ENCODE results near the gene P4HA3.
A peak's percentile ranks its signal among the peaks of the same experiment; 100 is the strongest.
"Not testable (repeated sequence)": the region's sequence is repeated elsewhere in the genome, so short reads cannot be mapped to it uniquely, and the experiment has no call there.

P4HA3 gene

DNA sequence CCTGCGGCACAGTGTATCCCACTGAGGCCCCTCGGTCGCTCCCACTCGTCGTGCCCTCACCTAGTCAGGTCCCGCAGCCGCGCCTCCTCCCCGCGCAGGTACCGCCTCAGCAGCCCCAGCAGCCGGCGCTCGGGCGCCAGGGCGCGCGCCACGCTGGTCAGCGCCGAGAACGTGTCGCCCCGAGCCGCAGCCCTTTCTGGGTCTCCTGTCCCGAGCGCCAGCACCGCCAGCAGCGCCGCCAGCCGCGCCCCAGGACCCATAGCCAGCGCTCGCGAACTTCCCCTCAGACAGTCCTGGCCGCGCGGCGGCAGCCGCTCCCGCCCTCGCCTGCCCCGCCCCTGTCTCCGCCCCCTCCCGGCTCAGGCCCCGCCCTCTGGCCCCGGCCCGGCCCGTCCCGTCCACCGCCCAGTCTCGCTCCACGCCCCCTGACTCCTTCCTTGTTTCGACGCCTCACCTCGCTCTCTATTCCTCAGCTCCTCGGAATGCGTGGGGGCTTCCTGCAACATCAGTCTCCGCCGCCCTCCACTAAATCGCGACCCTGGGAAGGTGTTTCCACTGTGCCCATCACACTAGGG, at the start of gene P4HA3:
Gene P4HA3 (minus strand): TSS at position 289 of the 575 bp plus-strand sequence. CDS start 29 bp downstream, at position 260.
- DNase-seq (ENCODE audit: low read depth), result peak; percentile 40

- no peak for DNase-seq (ENCODE audit: low read depth)
These were observed 46.0 kb upstream of the P4HA3 start for GRCh38 chr11:74357449-74357848.

DNA sequence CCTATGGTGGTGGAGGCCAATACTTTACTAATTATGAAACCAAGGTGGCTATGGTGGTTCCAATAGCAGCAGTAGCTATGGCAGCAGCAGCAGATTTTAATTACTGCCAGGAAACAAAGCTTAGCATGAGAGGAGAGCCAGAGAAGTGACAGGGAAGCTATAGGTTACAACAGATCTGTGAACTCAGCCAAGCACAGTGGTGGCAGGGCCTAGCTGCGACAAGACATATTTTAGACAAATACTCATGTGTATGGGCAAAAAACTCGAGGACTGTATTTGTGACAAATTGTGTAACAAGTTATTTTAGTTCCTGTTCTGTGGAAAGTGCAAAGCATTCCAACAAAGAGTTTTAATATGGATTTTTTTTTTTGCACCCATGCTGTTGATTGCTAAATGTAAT, 44.2 kb upstream of the P4HA3 start:
- no peak for DNase-seq (ENCODE audit: low read depth)

DNA sequence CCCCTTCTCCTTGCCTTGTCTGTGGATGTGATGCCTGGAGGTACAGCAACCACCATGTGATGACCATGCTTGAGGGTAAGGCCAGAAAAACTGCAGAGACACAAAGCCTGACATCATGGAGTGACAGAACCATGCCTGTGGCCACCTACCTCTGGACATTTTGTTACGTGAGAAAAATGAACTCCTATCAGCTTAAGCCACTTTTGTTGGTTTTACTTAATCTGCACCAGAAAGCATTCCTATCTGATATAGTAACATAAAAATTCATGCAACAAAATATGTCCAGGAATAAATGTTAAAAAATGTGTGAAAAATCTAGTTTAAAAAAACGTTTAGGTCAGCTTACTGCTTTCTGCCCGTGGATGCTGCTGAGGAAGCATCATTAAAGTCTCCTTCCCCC, 42.6 kb upstream of the P4HA3 start:
- DNase-seq (ENCODE audit: low read depth), result no peak

- no peak for DNase-seq (ENCODE audit: low read depth)
These were observed 35.9 kb upstream of the P4HA3 start for GRCh38 chr11:74347381-74347780.

DNA sequence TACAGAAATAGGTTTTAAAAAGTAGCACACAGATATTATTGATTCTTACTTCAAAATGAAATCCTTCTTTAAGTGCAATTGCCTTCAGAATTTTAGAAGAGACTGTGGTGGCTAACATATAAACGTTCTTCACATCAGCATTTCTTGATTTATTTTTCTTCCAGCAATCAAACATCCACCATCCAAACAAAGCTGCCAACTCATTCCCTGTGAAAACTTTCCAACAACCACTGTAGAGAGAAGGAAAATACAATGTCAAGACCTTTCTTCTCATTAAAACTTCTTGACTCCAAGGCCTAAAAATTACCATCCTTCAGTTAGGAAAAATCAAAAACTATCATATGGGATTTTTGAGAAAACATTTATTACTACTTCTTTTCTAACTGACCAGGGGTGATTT, 34.0 kb upstream of the P4HA3 start:
- DNase-seq (ENCODE audit: low read depth), result no peak

GRCh38 chr11:74341921-74342320, 30.5 kb upstream of the P4HA3 start:
- DNase-seq (ENCODE audit: low read depth), result no peak

DNA sequence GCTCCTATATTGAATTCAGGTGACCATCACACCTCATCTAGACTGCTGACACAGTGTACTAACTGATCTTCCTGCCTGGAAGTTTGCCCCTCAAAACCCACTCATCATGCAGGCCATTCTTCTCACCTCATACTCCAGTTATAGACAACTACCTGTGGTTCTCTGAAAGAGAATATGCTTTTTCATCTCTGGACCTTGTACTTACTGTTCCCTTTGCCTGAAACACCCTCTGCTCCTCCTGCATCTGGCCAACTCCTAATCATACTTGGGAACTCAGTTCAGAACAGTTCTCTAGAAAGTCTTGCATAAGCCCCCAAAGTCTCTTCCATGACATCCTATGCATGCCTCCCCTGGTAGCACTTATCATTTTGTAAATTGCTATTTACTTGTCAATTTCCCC, 28.2 kb upstream of the P4HA3 start:
- no peak for DNase-seq (ENCODE audit: low read depth)

GRCh38 chr11:74338963-74339362, 27.5 kb upstream of the P4HA3 start:
- DNase-seq (ENCODE audit: low read depth), result no peak

DNA sequence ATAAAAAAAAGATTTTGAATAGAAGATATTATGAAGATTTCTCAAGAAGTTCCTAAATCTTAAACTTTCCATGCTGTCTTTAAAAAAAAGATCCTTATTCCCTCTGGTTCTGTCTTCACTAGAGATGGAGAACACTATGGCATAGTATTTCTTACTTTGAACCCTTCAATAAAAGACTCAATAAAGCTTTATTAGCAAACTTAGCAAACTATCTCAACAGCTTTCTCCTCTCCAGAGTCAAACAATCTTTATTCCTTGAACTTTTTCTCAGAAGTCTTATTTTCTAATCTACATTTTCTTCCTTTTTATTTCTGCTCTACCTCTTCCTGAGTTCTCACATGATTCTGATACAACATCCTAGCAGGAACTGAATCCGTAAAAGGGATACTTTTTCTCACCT, 21.8 kb upstream of the P4HA3 start:
- DNase-seq (ENCODE audit: low read depth), result no peak

- no peak for DNase-seq (ENCODE audit: low read depth)
These were observed 20.9 kb upstream of the P4HA3 start for GRCh38 chr11:74332291-74332690.

DNA sequence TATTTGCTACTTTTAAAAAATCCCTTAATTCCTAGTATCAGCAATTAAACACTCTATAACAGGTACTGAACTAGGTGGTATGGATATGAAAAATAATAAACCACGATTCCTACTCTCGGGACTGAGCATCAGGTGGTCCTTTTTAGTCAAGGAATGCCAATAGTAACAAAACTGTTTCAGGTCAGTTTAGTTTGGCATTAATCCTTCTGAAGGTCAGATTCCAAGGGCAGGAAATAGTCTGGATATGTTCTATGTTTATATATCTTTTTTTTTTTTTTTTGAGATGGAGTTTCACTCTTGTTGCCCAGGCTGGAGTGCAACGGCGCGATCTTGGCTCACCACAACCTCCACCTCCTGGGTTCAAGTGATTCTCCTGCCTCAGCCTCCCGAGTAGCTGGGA, 19.6 kb upstream of the P4HA3 start:
- DNase-seq (ENCODE audit: low read depth), result not testable (repeated sequence)

GRCh38 chr11:74330075-74330858, 18.8 kb upstream of the P4HA3 start:
- no peak for DNase-seq (ENCODE audit: low read depth)

DNA sequence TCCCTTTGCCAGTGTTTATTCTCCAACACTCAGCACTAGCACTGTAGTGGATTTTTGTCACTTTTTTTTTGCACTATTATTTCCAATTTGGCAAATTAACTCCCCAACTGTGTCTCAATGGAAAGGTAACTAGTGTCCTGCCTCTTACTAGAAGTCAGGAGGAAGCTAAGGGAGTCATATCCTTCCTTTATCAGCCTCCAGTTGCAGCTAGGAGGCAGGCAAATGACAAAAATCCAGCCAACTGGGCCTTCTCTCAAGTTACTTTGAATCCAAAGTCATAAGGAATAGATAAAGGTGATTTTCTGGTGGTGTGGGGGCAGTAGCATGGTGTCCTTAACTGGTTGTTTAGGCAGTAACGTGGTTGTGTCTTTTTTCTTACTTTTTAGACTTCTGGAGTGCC, 15.6 kb upstream of the P4HA3 start:
- no peak for DNase-seq (ENCODE audit: low read depth)

- DNase-seq (ENCODE audit: low read depth), result no peak
These were observed 15.2 kb upstream of the P4HA3 start for GRCh38 chr11:74326665-74327064.

GRCh38 chr11:74325649-74326645, 14.5 kb upstream of the P4HA3 start:
- no peak for DNase-seq (ENCODE audit: low read depth)

GRCh38 chr11:74322667-74323066, 11.2 kb upstream of the P4HA3 start:
- no peak for DNase-seq (ENCODE audit: low read depth)

DNA sequence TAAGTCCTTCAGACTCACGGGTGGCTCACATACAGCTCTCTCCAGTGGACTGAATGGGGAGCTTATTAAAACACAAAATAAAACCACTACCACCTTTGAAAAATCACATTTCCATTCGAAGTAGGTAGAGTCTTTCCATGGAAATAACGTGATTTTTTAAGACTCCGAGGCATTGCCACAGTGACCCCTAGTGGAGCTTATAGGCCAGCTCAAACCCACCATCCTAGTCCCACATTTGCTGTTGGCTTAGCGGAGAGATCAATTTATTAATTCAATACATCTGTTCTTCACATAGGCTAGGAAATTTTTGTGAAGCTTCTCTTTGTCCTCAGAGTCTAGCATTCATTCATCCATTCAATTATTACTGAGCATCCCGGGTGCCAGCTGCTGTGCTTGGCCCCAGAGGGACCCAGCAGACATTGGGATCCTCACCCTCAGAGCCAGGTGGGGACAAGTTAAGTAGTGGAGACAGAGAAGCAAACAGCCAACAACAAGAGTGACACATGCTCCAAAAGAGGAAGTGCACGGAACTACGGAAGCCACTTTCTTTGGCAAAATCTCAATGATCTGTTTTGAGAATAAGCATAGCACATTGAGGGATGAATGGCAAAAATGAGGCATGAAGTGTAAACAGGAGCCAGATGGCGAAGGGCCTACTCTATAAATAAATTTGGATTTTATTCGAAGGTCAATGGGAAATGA, 10.2 kb upstream of the P4HA3 start:
- no peak for DNase-seq (ENCODE audit: low read depth)

- no peak for DNase-seq (ENCODE audit: low read depth)
These were observed 9.1 kb upstream of the P4HA3 start for GRCh38 chr11:74320538-74320937.

- no peak for DNase-seq (ENCODE audit: low read depth)
These were observed 7.8 kb upstream of the P4HA3 start for GRCh38 chr11:74319139-74319816.

DNA sequence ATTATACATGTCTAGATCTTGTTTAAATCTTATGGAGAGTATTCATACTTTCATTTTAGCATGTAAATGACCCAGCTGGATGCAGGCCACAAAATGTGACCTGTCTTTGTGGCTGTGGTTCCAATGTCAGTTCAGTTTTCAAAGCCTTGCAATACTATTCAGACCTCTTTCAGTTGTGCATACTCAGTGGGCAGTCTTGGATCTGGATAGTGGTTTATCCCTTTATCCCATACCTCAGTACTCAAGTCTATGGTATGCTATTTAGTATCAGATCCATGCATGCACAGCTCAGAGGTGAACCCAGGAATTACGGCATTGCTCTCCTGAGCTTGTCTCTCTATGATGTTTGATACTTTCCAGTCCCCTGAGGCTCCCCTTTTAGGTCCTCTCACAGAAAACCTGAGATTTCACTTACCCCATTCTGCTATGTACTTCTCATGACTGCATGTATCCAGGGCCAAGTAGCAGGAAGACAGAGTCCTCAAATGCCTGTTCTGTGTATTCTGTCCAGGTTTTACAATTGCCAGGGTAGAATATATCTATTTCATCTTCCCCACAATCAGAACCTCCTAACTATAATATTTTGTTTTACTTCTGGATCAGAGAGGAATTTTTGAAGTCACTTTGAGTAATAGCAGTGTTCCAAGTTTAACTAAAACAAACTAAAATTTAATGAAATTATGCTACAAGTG, 6.9 kb upstream of the P4HA3 start:
- no peak for DNase-seq (ENCODE audit: low read depth)

Measured in stimulated activated CD8-positive, alpha-beta memory T cell treated with anti-CD3 and anti-CD28 coated beads, Interleukin-15, amount 100 ng/mL, for 24 hours (primary cell).